Stimulated activated CD4-positive, alpha-beta T cell treated with anti-CD3 and anti-CD28 coated beads, TNF-alpha, amount 100 ng/mL, for 48 hours (primary cell): ENCODE data around the gene NOP10.
A peak's percentile ranks its signal among the peaks of the same experiment; 100 is the strongest.
"Not testable (repeated sequence)": the region's sequence is repeated elsewhere in the genome, so short reads cannot be mapped to it uniquely, and the experiment has no call there.

Source experiments
- DNase-seq, 3 donors: peaks; one replicate each; pipeline ENCODE4 v3.0.0-alpha.2; 2020; ENCODE audit warnings: low read depth in 3 of 3

Gene NOP10

GRCh38 chr15:34358948-34359347 is 16.0 kb upstream of the NOP10 start:
- DNase-seq: no peak

GRCh38 chr15:34358367-34358766 is 15.4 kb upstream of the NOP10 start:
- DNase-seq: no peak

- no peak for DNase-seq
Observed at GRCh38 chr15:34357653-34358052, 14.7 kb upstream of the NOP10 start.

- DNase-seq: no peak
Observed at GRCh38 chr15:34355241-34355640, 12.3 kb upstream of the NOP10 start.

DNA sequence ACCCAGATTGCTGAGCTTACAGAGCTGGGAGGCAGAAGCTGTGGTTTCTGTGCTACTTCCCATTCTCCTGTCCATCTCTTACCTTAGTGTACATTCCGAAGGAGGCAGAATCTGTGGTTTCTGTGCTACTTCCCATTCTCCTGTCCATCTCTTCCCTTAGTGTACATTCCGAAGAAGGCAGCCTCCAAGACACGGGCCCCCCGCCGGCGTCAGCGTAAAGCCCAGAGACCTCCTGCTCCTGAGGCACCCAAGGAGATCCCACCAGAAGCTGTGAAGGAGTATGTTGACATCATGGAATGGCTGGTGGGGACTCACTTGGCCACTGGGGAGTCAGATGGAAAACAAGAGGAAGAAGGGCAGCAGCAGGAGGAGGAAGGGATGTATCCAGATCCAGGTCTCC is 11.3 kb upstream of the NOP10 start:
- DNase-seq: no peak

DNA sequence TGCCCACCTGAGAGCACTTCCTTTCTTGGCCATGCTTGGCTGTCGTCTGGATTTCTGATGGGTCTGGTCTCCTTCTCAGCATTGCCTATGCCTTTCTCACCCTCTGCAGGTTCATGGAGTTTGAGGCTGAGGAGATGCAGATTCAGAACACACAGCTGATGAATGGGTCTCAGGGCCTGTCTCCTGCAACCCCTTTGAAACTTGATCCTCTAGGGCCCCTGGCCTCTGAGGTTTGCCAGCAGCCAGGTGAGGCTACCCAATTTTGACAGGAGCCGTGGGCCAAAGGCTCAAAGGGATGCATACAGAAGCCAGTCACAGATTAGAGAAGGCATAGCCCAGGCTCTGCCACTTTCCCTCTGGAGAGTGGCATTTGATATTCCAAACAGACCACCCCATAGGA is 10.7 kb upstream of the NOP10 start:
- no peak for DNase-seq

DNA sequence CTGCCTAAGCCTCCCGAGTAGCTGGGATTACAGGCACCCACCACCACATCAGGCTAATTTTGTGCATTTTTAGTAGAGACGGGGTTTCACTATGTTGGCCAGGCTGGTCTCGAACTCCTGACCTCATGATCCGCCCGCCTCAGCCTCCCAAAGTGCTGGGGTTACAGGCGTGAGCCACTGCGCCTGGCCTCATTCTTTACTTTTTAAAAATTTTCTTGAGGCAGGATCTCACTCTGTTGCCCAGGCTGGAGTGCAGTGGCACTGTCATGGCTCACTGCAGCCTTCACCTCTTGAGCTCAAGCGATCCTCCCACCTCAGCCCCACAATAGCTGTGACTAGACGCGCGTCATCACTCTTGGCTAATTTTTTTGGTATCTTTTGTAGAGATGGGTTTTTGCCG is 10.1 kb upstream of the NOP10 start:
- not testable (repeated sequence) for DNase-seq

- no peak for DNase-seq
Observed at GRCh38 chr15:34349769-34350168, 6.8 kb upstream of the NOP10 start.

GRCh38 chr15:34348735-34349300 is 5.9 kb upstream of the NOP10 start:
- DNase-seq: no peak

DNA sequence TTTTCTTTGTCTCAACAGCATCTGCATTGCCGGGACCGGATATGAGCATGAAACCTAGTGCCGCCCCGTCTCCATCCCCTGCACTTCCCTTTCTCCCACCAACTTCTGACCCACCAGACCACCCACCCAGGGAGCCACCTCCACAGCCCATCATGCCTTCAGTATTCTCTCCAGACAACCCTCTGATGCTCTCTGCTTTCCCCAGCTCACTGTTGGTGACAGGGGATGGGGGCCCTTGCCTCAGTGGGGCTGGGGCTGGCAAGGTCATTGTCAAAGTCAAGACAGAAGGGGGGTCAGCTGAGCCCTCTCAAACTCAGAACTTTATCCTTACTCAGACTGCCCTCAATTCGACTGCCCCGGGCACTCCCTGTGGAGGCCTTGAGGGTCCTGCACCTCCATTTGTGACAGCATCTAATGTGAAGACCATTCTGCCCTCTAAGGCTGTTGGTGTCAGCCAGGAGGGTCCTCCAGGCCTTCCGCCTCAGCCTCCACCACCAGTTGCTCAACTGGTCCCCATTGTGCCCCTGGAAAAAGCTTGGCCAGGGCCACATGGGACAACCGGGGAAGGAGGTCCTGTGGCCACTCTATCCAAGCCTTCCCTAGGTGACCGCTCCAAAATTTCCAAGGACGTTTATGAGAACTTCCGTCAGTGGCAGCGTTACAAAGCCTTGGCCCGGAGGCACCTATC is 5.2 kb upstream of the NOP10 start:
- no peak for DNase-seq

- DNase-seq: not testable (repeated sequence)
Observed at GRCh38 chr15:34342213-34342736, 661 bp downstream of the NOP10 start.

- no peak for DNase-seq
Observed at GRCh38 chr15:34341381-34342212, 1.3 kb downstream of the NOP10 start.

DNA sequence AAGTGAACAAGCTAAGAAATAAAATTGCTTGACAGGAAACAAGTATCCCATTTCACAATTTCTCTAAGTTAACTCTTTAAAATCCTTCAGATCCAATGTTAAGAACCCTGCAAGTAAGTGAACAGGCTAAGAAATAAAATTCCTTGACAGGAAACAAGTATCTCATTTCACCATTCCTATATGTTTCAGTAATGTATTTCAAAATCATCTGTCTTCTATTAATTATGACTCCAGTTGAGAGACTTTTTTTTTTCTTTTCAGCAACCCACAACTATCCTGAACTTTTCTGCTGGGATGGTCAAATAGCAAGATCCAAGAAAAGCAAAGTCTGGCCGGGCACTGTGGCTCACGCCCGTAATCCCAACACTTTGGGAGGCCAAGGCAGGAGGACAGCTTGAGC is 3.0 kb downstream of the NOP10 start:
- no peak for DNase-seq

DNA sequence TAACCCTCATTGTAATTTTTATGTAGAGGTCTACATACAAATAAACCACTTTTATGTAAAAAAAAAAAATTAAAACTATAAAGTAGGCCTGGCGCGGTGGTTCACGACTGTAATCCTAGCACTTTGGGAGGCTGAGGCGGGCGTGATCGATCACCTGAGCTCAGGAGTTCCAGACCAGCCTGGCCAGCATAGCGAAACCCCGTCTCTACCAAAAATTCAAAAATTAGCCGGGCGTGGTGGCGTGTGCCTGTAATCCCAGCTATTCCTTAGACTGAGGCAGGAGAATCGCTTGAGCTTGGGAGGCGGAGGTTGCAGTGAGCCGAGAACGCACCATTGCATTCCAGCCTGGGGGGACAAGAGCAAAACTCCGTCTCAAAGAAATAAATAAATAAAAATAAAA is 4.6 kb downstream of the NOP10 start:
- DNase-seq: no peak

GRCh38 chr15:34337557-34338306 is 5.2 kb downstream of the NOP10 start, which contains the start of gene SLC12A6:
TSS of gene SLC12A6 (minus strand) at chr15:34337781. CDS start at chr15:34336680, 1,101 bp downstream.
- peak; percentile 79 to 88 (median 81) for DNase-seq

GRCh38 chr15:34336991-34337556 is 5.9 kb downstream of the NOP10 start:
- DNase-seq: peak in 1 of 3 donors; percentile 42

GRCh38 chr15:34336231-34336990 is 6.5 kb downstream of the NOP10 start:
- DNase-seq: no peak

- no peak for DNase-seq
Observed at GRCh38 chr15:34335176-34336032, 7.5 kb downstream of the NOP10 start.

DNA sequence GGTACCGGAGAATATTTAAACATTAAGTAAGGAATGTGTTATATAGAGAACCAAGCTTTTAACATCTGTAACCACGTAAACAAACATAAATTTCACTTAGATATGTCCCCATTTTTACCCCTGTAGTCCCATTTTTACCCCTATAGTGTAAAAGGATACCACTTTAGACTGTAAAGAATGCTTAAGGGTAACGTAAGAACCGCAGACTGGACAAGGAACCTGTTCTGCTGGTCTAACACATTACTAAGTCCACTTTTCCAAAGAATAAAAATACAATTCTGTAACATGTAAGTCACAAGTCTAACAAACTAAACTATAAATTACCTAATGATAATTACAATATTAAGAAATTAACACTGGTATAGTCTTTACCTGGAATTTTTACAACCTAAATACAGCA is 8.3 kb downstream of the NOP10 start:
- no peak for DNase-seq
